ENCODE data around the gene PITPNM3.

PITPNM3 gene

DNA sequence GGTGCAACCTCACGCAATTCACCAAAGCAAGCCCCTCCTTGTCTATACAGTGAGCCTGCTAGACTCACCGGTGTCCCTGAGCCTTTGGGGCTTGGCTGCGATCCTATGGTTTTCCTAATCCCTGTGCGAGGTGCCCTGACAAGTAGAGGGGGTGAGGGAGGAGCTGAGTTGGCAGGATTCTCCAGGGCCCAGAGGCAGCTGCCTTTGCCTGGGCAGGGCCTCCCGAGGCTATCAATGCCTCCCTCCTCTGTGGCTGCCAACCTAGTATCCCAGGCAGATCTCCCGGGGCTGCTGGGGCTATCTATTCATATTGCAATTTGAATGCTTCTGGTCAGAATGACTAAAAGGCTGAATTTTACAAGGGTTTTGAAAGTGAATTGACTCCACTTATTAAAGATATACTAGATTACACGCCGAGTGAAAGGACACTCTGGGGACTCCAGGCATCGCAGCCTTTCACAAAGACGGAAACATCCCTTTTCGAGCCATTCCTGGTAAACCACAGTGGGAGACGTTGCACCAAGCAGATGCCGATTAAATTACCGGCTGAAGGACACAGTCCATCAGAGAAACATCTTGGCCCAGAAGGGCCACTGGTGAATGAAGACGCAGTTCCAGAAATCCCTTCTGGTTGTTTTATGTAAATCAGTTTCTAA lies 11.3 kb upstream of the PITPNM3 start:
- no peak for DNase-seq (ENCODE audit: low read depth, low spot score)
- Histone ChIP-seq H3K27me3 (ENCODE audit: control insufficient read depth, insufficient read depth, low read length) (no peaks in the 10 kb centered on the region), H3K27ac (ENCODE audit: low read length) (no peak overlapping the region), H3K9me3 (ENCODE audit: control insufficient read depth, insufficient read depth, low read length) (no peaks in the 10 kb centered on the region), H3K36me3 (ENCODE audit: control insufficient read depth, insufficient read depth, low read length) (no peaks in the 10 kb centered on the region), H3K4me1 (ENCODE audit: control insufficient read depth, insufficient read depth, low read length) (peaks cover 2% of the 10 kb centered on the region), H3K4me3 (ENCODE audit: low read length) (no peak overlapping the region)
- no CpG with 5 or more reads among the region's 15 CpGs for WGBS (ENCODE audit: insufficient coverage, insufficient read length)

DNA sequence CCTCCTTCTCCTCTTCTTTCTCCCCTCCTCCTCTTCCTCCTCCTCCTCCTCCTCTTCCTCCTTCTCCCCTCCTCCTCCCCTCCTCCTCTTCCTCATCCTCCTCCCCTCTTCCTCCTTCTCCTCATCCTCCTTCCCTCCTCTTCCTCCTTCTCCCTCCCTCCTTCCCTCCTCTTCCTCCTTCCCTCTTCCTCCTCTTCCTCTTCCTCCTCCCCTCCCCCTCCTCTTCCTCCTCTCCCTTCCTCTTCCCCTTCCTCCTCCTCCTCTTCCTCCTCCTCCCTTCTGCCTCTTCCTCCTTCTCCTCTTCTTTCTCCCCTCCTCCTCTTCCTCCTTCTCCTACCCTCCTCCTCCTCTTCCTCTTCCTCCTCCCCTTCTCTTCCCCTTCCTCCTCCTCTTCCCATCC lies 5.1 kb upstream of the PITPNM3 start:
- no peak for DNase-seq (ENCODE audit: low read depth, low spot score)
- Histone ChIP-seq H3K4me1 (ENCODE audit: control insufficient read depth, insufficient read depth, low read length) (no peaks in the 10 kb centered on the region), H3K4me3 (ENCODE audit: low read length) (no peak overlapping the region), H3K27ac (ENCODE audit: low read length) (no peak overlapping the region), H3K9me3 (ENCODE audit: control insufficient read depth, insufficient read depth, low read length) (no peaks in the 10 kb centered on the region), H3K36me3 (ENCODE audit: control insufficient read depth, insufficient read depth, low read length) (no peaks in the 10 kb centered on the region), H3K27me3 (ENCODE audit: control insufficient read depth, insufficient read depth, low read length) (peaks cover 12% of the 10 kb centered on the region)

DNA sequence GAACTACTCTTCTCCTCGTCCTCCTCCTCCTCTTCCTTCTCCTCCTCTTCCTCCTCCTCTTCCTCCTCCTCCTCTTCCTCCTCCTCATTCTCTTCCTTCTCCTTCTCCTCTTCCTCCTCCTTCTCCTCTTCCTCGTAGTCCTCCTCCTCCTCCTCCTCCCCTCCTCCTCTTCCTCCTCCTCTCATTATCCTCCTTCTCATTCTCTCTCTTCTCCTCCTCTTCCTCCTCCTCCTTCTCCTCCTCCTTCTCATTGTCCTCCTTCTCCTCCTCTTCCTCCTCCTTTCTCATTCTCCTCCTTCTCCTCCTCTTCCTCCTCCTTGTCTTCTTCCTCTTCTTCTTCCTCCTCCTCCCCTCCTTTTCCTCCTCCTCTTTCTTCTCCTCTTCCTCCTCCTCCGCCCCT lies 4.1 kb upstream of the PITPNM3 start:
- H3K27me3 ChIP-seq (ENCODE audit: control insufficient read depth, insufficient read depth, low read length), result peaks cover 13% of the 10 kb centered on the region
- no peak overlapping the region for H3K4me3 ChIP-seq (ENCODE audit: low read length)
- no peaks in the 10 kb centered on the region for H3K9me3 ChIP-seq (ENCODE audit: control insufficient read depth, insufficient read depth, low read length)
- WGBS (ENCODE audit: insufficient coverage, insufficient read length), result 100% methylated on average over 1 of the region's 3 CpGs
- no peaks in the 10 kb centered on the region for H3K36me3 ChIP-seq (ENCODE audit: control insufficient read depth, insufficient read depth, low read length)
- DNase-seq (ENCODE audit: low read depth, low spot score), result no peak
- 0 out of 2 replicates have a peak, but pooled peaks cover 1% of the 10 kb centered on the region for H3K4me1 ChIP-seq (ENCODE audit: control insufficient read depth, insufficient read depth, low read length)
- H3K27ac ChIP-seq (ENCODE audit: low read length), result no peak overlapping the region

DNA sequence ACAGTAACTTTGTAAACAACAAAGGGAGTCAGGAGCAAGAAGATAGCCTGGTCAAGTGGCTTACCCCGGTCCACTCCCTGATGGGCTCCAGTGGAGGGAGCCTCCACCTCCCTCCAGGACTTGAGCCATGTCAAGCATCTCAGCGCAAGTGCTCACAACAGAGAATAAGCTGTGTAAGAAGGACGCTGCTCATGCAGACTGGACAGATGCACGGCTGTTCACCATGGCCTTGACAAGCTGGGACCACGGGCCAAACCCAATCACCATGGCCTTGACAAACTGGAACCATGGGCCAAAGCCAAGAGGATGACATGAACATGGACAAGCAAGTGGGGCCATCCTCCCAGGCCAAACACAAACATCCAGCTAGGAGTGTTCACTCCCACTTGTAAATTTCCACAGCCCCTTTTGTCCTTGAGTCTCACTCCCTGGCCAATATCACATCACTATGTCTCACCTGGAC lies 3.4 kb upstream of the PITPNM3 start:
- no peak for DNase-seq (ENCODE audit: low read depth, low spot score)
- H3K27ac ChIP-seq (ENCODE audit: low read length), result no peak overlapping the region
- H3K27me3 ChIP-seq (ENCODE audit: control insufficient read depth, insufficient read depth, low read length), result peaks cover 20% of the 10 kb centered on the region
- no peaks in the 10 kb centered on the region for H3K36me3 ChIP-seq (ENCODE audit: control insufficient read depth, insufficient read depth, low read length)
- H3K9me3 ChIP-seq (ENCODE audit: control insufficient read depth, insufficient read depth, low read length), result no peaks in the 10 kb centered on the region
- H3K4me3 ChIP-seq (ENCODE audit: low read length), result no peak overlapping the region
- peaks cover 7% of the 10 kb centered on the region; the same call in 1 of the 2 replicates for H3K4me1 ChIP-seq (ENCODE audit: control insufficient read depth, insufficient read depth, low read length)
- no CpG with 5 or more reads among the region's 5 CpGs for WGBS (ENCODE audit: insufficient coverage, insufficient read length)

DNA sequence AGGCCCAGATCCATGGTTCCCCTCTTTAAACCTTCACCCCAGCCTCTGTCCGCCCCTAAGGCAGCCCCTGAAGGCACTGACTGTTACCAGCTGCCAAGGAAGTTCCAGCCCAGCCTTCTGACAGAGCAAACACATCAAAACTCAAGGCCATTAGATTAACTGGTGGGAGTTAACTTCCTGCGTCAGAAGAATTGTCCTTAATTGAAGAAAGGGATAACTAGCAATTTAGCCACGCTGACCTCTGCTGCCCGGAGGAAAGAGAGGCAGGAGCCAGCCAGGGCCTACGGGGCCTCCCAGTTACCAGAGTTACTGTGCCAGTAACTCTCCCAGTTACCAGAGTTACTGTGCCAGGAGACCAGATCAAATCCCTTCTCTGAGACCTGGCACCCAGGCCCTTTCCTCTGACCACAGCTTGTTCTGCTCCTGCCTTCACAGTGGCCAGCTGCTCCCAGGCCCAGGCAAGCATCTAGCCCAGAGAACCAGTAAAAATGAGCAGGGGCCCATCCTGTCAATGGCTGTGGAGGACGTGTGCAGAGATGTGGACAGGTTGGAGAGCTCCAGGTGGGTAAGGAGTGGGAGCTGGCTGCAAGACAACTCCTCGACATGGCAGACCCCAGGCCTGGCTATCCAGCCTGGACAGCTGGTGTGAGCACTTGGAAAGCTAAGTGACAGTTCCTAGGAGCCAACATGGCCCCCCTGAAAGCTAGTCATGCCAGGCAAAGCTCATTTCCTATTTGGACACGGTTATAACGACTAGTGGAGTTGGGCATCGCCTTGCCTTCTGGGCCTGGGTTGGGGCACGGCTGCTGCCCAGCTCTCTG lies 2.8 kb upstream of the PITPNM3 start:
- no peaks in the 10 kb centered on the region for H3K9me3 ChIP-seq (ENCODE audit: control insufficient read depth, insufficient read depth, low read length)
- WGBS (ENCODE audit: insufficient coverage, insufficient read length), result no CpG with 5 or more reads among the region's 11 CpGs
- H3K27ac ChIP-seq (ENCODE audit: low read length), result no peak overlapping the region
- H3K36me3 ChIP-seq (ENCODE audit: control insufficient read depth, insufficient read depth, low read length), result no peaks in the 10 kb centered on the region
- H3K27me3 ChIP-seq (ENCODE audit: control insufficient read depth, insufficient read depth, low read length), result peaks cover 22% of the 10 kb centered on the region
- no peak for DNase-seq (ENCODE audit: low read depth, low spot score)
- H3K4me3 ChIP-seq (ENCODE audit: low read length), result no peak overlapping the region
- peaks cover 7% of the 10 kb centered on the region; the same call in 1 of the 2 replicates for H3K4me1 ChIP-seq (ENCODE audit: control insufficient read depth, insufficient read depth, low read length)

DNA sequence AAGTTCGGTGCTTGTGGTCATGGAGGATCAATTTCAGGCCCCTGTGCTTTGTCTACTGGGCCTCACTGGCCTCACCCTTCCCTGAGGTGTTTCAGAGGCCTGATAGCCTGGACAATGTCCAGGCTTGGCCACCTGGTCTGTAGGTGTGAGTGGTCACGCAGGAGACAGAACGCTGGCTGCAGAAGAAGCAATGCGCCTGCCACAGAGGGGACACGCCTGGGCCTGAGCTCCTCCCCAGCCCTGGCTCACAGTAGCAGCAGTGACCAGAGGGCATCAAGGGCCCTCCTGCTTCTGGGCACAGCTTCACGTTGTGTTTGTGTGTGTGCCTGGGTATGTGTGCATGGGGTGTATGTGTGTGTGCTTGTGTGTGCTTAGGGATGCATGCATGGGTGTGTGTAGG lies 1.9 kb upstream of the PITPNM3 start:
- H3K4me3 ChIP-seq (ENCODE audit: low read length), result no peak overlapping the region
- no CpG with 5 or more reads among the region's 6 CpGs for WGBS (ENCODE audit: insufficient coverage, insufficient read length)
- H3K27ac ChIP-seq (ENCODE audit: low read length), result no peak overlapping the region
- peaks cover 22% of the 10 kb centered on the region for H3K27me3 ChIP-seq (ENCODE audit: control insufficient read depth, insufficient read depth, low read length)
- no peaks in the 10 kb centered on the region for H3K36me3 ChIP-seq (ENCODE audit: control insufficient read depth, insufficient read depth, low read length)
- no peak for DNase-seq (ENCODE audit: low read depth, low spot score)
- H3K9me3 ChIP-seq (ENCODE audit: control insufficient read depth, insufficient read depth, low read length), result no peaks in the 10 kb centered on the region
- H3K4me1 ChIP-seq (ENCODE audit: control insufficient read depth, insufficient read depth, low read length), result peaks cover 7% of the 10 kb centered on the region; the same call in 1 of the 2 replicates

DNA sequence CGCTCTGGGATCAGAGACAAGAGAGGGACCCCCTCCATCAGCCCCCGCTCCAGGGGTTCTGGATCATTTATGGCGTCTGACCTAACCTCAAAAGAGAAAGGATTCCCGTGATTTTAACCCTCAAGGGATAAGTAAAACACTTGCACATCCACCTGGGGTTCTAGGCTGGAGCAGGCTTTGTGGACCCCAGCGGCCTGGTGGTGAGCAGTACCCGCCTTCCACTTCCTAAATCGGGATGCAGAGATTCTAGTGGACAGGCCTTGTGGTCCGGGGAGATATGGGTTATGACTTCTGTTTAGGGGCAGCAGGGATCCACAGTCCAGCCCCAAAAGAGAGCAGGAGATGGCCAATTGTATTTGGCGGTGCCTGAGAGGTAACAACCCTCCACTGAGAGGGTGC lies 684 bp upstream of the PITPNM3 start:
- WGBS (ENCODE audit: insufficient coverage, insufficient read length), result no CpG with 5 or more reads among the region's 9 CpGs
- H3K27me3 ChIP-seq (ENCODE audit: control insufficient read depth, insufficient read depth, low read length), result peaks cover 22% of the 10 kb centered on the region
- H3K9me3 ChIP-seq (ENCODE audit: control insufficient read depth, insufficient read depth, low read length), result no peaks in the 10 kb centered on the region
- H3K36me3 ChIP-seq (ENCODE audit: control insufficient read depth, insufficient read depth, low read length), result no peaks in the 10 kb centered on the region
- no peak for DNase-seq (ENCODE audit: low read depth, low spot score)
- H3K4me3 ChIP-seq (ENCODE audit: low read length), result peak overlapping the region; percentile 47; the same call in 1 of the 2 replicates
- H3K27ac ChIP-seq (ENCODE audit: low read length), result no peak overlapping the region
- H3K4me1 ChIP-seq (ENCODE audit: control insufficient read depth, insufficient read depth, low read length), result peaks cover 7% of the 10 kb centered on the region; the same call in 1 of the 2 replicates

DNA sequence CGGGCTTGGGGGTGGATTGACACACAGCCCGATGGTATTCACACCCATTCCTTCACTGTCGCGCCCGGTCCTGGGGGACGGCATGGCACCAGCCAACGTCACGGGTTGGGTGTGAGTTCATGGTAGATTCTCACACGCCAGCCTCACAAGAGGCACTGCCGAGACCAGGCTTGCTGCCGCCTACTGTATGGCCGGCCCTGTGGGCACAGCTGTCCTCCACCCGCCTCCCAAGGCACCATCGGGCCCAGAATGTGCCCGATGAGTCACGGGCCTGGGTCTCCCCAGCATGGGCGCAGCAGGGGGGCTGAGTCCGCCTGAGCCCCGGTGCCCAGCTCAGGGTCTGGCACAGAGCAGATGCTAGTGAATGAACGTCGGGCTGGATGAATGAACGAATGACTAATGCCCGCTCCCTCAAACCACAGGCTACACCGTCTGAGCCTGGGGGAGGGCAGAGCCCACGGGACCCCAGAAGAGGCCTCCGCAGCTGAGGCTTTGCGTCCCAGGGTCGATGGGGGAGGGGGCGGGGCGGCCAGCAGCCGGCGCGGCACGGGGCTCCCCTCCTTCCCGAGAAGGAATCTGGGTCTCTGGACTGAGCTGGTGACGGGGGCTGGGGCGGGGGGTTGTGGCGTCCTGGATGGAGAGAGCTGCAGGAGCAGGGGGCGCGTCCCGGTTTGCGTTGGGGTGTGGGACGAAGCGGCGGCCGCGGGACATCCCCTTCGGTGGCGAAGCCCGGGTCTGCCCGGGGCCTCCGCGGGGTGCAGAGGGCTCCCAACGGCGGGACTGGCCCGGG lies 829 bp downstream of the PITPNM3 start:
- WGBS (ENCODE audit: insufficient coverage, insufficient read length), result no CpG with 5 or more reads among the region's 56 CpGs
- Histone ChIP-seq H3K4me3 (ENCODE audit: low read length) (peak overlapping the region; percentile 73; the same call in 1 of the 2 replicates), H3K27ac (ENCODE audit: low read length) (no peak overlapping the region), H3K27me3 (ENCODE audit: control insufficient read depth, insufficient read depth, low read length) (peaks cover 22% of the 10 kb centered on the region), H3K4me1 (ENCODE audit: control insufficient read depth, insufficient read depth, low read length) (peaks cover 9% of the 10 kb centered on the region; the same call in 1 of the 2 replicates), H3K36me3 (ENCODE audit: control insufficient read depth, insufficient read depth, low read length) (no peaks in the 10 kb centered on the region), H3K9me3 (ENCODE audit: control insufficient read depth, insufficient read depth, low read length) (no peaks in the 10 kb centered on the region)
- DNase-seq (ENCODE audit: low read depth, low spot score), result no peak

DNA sequence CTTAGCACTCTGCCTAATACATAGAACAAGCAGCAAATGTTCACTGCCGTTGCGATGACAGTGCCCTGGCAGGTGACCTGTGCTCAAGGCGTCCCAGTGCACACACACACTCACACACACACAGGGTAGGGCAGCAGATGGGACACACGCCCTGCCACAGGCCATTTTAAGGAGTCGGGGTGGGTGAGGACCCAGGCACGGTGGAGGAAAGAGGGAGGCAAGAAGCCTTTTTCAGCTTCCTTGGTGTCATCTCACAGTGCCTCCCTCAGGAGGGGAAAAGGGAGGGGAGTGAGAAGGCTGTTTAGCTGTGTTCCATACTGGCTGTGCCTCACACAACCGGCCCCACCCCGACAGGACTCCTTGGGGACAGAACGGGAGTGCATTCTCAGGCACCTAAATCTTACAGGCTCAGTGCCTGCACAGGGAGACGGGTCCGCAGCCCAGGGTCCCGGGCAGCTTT lies 1.5 kb downstream of the PITPNM3 start:
- no peak for DNase-seq (ENCODE audit: low read depth, low spot score)
- WGBS (ENCODE audit: insufficient coverage, insufficient read length), result no CpG with 5 or more reads among the region's 12 CpGs
- H3K36me3 ChIP-seq (ENCODE audit: control insufficient read depth, insufficient read depth, low read length), result no peaks in the 10 kb centered on the region
- H3K27me3 ChIP-seq (ENCODE audit: control insufficient read depth, insufficient read depth, low read length), result peaks cover 22% of the 10 kb centered on the region
- H3K27ac ChIP-seq (ENCODE audit: low read length), result no peak overlapping the region
- H3K4me3 ChIP-seq (ENCODE audit: low read length), result peak overlapping the region; percentile 73; the same call in 1 of the 2 replicates
- peaks cover 10% of the 10 kb centered on the region; the same call in 1 of the 2 replicates for H3K4me1 ChIP-seq (ENCODE audit: control insufficient read depth, insufficient read depth, low read length)
- H3K9me3 ChIP-seq (ENCODE audit: control insufficient read depth, insufficient read depth, low read length), result no peaks in the 10 kb centered on the region

DNA sequence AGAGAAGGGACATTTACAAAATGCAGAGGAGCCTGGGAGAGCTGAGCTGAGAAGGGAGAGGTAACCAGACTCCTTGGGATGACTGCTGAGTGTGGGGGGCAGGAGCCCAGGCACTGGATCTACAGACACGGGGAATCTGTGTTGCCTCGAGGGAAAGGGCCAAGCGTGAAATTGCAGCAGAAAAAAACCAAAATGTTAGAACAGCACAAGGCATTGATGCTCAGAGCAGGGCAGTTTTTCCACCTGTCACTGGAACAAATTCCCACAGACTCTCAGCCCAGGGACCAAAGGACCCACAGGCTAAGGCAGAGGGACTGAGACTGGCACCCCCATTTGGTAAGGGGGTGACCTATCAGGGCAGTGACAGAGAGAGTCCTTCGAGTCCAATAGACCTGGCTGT lies 2.0 kb downstream of the PITPNM3 start:
- H3K36me3 ChIP-seq (ENCODE audit: control insufficient read depth, insufficient read depth, low read length), result no peaks in the 10 kb centered on the region
- H3K27me3 ChIP-seq (ENCODE audit: control insufficient read depth, insufficient read depth, low read length), result peaks cover 22% of the 10 kb centered on the region
- H3K27ac ChIP-seq (ENCODE audit: low read length), result no peak overlapping the region
- WGBS (ENCODE audit: insufficient coverage, insufficient read length), result no CpG with 5 or more reads among the region's 4 CpGs
- no peak overlapping the region for H3K4me3 ChIP-seq (ENCODE audit: low read length)
- no peak for DNase-seq (ENCODE audit: low read depth, low spot score)
- H3K4me1 ChIP-seq (ENCODE audit: control insufficient read depth, insufficient read depth, low read length), result peaks cover 12% of the 10 kb centered on the region; the same call in 1 of the 2 replicates
- H3K9me3 ChIP-seq (ENCODE audit: control insufficient read depth, insufficient read depth, low read length), result no peaks in the 10 kb centered on the region

Data from iPS DF 6.9 (cell line).